ENCODE measurements around the gene AQP1.

- TF ChIP-seq, protein P1, sequence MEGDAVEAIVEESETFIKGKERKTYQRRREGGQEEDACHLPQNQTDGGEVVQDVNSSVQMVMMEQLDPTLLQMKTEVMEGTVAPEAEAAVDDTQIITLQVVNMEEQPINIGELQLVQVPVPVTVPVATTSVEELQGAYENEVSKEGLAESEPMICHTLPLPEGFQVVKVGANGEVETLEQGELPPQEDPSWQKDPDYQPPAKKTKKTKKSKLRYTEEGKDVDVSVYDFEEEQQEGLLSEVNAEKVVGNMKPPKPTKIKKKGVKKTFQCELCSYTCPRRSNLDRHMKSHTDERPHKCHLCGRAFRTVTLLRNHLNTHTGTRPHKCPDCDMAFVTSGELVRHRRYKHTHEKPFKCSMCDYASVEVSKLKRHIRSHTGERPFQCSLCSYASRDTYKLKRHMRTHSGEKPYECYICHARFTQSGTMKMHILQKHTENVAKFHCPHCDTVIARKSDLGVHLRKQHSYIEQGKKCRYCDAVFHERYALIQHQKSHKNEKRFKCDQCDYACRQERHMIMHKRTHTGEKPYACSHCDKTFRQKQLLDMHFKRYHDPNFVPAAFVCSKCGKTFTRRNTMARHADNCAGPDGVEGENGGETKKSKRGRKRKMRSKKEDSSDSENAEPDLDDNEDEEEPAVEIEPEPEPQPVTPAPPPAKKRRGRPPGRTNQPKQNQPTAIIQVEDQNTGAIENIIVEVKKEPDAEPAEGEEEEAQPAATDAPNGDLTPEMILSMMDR (conservative IDR thresholded peaks at IDR 0.05; ENCODE audit: low read depth, low read length): no peak
- no peak for TF ChIP-seq EZH2 (IDR thresholded peaks at IDR 0.05; ENCODE audit: borderline replicate concordance, low read depth, low read length, poor library complexity, severe bottlenecking)
Observed at GRCh38 chr7:30918676-30919075, 7.0 kb downstream of the AQP1 start.
